Activated CD8-positive, alpha-beta memory T cell treated with anti-CD3 and anti-CD28 coated beads, Interleukin-2, amount 50 U/mL, for 4 hours (primary cell): ENCODE data around the gene DPY19L2.
"Not testable (repeated sequence)": the region's sequence is repeated elsewhere in the genome, so short reads cannot be mapped to it uniquely, and the experiment has no call there.

Source experiments
- DNase-seq: peaks from one replicate; pipeline ENCODE4 v3.0.0-alpha.2; 2020

The DPY19L2 gene

DNA sequence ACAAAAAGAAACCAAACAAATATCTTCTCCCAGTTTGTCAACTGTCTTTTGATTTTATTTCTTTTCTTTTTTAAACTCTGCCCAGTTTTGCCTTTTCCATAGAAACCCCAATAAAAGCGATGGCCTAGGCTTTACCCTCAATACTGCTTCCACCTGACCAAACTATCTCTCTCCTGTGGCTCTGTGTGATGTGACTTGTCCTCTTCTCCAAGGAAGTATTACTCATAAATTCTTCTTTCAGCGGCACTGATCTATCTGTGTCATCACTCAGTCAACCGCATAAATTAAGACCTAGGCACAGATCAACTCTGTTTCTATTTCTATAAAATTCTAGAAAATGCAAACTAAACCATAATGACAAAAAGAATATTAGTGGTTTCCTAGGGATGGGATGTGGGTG, 9.8 kb downstream of the DPY19L2 start:
- not testable (repeated sequence) for DNase-seq

GRCh38 chr12:63656407-63656806, 11.9 kb downstream of the DPY19L2 start:
- DNase-seq, result not testable (repeated sequence)

DNA sequence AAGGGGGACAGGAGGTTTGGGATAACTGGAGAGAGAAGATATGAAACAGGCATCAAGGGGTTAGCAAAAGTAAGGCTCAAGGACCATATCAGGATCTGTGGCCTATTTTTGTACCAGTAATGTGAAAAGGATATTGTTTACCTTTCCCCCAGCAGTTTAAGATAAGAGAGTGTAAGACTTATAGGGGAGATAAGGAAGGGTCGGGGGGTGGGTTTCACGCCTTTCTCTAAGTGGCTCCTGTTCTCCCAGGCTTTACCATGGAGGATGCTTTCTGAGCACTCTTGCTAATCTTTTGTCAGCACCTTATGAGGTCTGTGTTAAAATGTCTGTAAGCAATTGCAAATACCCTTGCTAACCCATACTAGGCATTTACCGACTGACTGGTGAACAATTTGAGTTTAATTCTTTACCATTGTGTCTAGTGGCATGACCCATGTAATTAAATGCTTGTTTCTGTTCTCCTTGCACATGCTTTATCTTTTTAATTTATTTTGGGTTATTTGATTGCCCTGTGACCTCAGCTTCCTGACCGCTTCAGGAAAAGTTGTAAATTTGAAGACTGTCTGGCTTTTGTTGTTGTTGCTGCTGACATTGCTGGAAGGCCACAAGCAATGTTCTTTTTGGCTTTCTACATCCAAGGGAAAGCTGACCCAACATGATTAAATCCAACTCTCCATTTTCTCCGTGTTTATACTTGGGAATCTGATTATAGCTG, 12.6 kb downstream of the DPY19L2 start:
- not testable (repeated sequence) for DNase-seq

DNA sequence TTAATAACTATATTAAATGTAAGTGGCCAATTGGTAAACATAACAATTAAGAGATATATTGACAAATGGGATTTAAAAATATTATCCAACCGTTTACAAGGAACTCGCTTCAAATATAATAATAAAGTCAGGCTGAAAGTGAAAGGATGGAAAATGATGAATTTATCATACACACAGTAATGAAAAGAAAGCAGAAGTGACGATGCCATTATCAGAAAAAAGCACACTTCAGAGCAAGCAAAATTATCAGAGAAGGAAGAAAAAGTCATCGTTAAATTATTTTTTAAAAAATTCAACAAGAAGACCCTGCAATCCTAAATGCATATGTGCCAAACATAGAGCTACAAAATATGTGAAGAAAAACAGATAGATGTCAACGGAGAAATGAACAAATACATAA, 13.8 kb downstream of the DPY19L2 start:
- not testable (repeated sequence) for DNase-seq

GRCh38 chr12:63649517-63649916, 18.8 kb downstream of the DPY19L2 start:
- DNase-seq, result not testable (repeated sequence)

GRCh38 chr12:63643381-63644140, 24.7 kb downstream of the DPY19L2 start:
- not testable (repeated sequence) for DNase-seq

GRCh38 chr12:63624258-63624657, 44.0 kb downstream of the DPY19L2 start:
- DNase-seq, result not testable (repeated sequence)

GRCh38 chr12:63615544-63615943, 52.7 kb downstream of the DPY19L2 start:
- DNase-seq, result not testable (repeated sequence)

- DNase-seq, result not testable (repeated sequence)
These were observed 57.0 kb downstream of the DPY19L2 start for GRCh38 chr12:63611285-63611684.

- DNase-seq, result not testable (repeated sequence)
These were observed 59.0 kb downstream of the DPY19L2 start for GRCh38 chr12:63609281-63609680.

GRCh38 chr12:63604985-63605384, 63.3 kb downstream of the DPY19L2 start:
- not testable (repeated sequence) for DNase-seq

GRCh38 chr12:63594828-63595227, 73.5 kb downstream of the DPY19L2 start:
- not testable (repeated sequence) for DNase-seq

DNA sequence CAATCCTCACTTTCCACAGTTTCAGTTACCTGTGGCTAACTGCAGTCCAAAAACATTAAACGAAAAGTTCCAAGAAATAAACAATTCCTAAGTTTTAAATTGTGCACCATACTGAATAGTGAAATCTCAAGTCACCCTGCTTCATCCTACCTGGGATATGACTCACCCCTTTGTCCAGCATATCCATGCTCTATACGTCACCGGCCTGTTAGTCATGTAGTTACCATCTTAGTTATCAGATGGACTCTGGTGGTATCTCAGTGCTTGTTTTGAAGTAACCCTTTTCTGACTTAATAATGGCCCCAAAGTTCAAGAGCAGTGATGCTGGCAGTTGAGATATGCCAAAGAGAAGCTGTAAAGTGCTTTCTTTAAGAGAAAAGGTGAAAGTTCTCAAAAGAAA, 83.9 kb downstream of the DPY19L2 start:
- DNase-seq, result not testable (repeated sequence)

GRCh38 chr12:63583289-63583688, 85.0 kb downstream of the DPY19L2 start:
- not testable (repeated sequence) for DNase-seq

DNA sequence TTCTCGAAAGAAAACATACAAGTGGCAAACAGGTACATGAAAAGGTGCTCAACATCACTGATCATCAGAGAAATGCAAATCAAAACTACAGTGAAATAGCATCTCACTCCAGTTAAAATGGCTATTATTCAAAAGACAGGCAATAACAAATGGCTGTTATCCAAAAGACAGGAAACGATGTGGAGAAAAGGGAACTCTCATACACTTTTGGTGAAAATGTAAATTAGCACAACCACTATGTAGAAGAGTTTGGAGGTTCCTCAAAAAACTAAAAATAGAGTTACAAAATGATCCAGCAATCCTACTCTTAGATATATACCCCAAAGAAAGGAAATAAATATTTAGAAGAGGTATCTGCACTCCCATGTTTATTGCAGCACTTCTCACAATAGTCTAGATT, 90.7 kb downstream of the DPY19L2 start:
- DNase-seq, result not testable (repeated sequence)

GRCh38 chr12:63572038-63572437, 96.3 kb downstream of the DPY19L2 start:
- not testable (repeated sequence) for DNase-seq

- not testable (repeated sequence) for DNase-seq
These were observed 109.8 kb downstream of the DPY19L2 start for GRCh38 chr12:63558445-63558844.

DNA sequence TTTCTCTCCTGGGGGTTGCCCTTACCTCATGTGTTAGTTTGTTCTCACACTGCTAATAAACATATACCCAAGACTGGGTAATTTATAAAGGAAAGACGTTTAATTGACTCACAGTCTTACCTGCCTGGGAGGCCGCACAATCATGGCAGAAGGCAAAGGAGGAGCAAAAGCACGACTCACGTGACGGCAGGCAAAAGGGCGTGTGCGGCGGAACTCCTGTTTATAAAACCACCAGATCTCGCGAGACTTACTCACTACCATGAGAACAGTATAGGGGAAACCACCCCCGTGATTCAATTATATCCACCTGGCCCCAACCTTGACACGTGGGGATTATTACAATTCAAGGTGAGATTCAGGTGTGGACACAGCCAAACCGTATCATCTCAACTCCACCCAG, 116.9 kb downstream of the DPY19L2 start:
- DNase-seq, result not testable (repeated sequence)

GRCh38 chr12:63549034-63549433, 119.3 kb downstream of the DPY19L2 start:
- DNase-seq, result not testable (repeated sequence)

- not testable (repeated sequence) for DNase-seq
These were observed 122.9 kb downstream of the DPY19L2 start for GRCh38 chr12:63545298-63545916.

DNA sequence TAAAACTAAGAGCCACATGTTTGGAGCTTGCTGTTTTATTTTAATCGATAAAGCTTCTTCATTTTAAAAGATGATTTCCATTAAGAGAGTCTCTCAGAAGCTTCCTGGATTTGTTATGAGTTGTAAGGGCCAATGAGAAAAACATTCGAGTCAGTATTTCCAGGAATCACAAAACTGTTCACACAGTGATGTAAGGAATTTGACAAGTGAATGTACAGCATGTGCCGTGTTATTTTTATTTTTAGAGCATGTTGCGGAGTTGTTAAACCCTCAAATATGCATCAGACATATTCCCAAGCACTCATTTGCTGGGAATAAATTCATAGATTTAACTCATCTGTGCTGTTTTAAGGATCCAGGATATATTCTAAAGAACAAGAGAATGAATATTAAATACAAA, 129.6 kb downstream of the DPY19L2 start:
- not testable (repeated sequence) for DNase-seq

GRCh38 chr12:63537838-63538237, 130.5 kb downstream of the DPY19L2 start:
- DNase-seq, result not testable (repeated sequence)

DNA sequence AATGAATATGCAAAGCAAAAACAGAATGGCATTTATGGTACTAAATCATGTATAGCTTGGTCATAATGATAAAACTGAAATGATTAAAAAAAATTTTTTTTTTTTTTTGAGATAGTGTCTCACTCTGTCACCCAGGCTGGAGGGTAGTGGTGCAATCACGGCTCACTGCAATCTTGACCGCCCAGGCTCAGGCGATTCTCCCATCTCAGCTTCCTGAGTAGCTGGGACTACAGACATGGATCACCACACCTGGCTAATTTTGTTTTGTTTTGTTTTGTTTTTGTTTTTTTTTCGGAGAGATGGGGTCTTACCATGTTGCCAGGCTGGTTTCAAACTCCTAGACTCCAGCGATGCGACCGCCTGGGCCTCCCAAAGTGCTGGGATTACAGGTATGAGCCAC, 138.7 kb downstream of the DPY19L2 start:
- not testable (repeated sequence) for DNase-seq

DNA sequence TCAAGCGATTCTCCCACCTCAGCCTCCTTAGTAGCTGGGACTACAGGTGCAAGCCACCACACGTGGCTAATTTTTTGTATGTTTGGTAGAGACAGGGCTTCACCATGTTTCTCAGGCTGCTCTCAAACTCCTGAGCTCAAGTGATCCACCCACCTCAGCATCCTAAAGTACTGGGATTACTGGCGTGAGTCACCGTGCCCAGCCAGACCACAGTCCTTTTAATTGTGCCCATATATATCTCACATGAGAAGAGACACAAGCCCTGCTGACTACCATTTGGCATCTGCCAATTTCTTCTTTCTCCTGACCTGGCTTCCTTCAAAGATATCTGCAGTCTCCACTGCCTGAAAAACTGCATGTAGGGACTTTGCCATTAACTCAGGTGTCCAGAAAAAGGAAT, 142.5 kb downstream of the DPY19L2 start:
- DNase-seq, result no peak
